HG03457 (cell line): Measurements from ENCODE around the gene FAM237A.

Experiments
- ATAC-seq: cut with Tn5 transposase; IDR thresholded peaks from one replicate; pipeline ENCODE4 v1.9.1; 2021; ENCODE audit warnings: moderate number of reproducible peaks; ENCODE audit not compliant: unreplicated experiment

The FAM237A gene

DNA sequence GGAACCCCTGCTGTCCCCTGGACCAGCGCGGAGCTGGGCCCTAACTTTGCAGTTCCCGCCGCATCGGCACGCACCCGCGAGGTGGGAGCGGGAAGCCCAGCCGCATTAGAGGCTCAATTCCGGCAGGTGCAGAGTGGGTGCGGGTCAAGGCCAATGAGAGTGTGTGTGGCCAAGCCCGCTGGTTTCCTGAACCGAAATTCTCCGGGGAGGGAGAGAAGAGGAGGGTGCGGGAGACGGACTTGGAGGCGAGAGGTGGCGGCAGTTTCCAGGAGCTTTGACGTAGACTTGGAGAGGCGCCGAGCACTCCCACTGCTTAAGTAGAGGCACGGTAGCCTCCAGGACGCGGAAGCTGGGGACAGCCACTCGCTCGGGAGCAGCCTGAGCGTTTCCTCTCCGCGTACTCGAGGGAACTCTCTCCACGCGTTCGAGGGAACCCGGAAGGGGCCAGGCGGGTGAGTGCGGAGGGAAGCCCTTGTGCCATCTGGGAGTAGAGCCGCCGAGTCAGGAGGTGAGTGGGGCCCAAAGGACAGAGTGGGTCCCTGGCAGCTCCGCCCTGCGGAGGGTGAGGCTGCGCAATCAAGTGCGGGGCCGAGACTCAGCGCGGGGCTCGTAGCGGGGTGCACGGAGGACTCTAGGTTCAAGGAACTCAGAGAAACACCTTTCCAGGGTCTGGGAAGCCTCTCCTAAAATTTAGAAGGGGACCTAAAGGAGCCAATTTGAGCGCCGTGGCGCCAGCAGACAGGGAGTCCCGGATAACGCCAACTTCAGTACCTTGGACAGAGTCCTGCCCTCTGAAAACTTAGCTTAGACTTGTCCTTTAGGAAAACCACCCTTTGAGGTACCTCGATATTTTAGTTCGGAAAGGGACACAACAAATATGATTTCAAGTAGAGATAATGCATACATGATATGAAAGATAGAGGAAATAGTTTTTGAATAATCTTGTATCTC, at the start of gene FAM237A:
Gene FAM237A, plus strand, starts transcription at position 413 of the 951 bp plus-strand sequence. CDS start 1,750 bp downstream, outside the sequence.
- no peak for ATAC-seq

GRCh38 chr2:206597717-206598218, 44.5 kb upstream of the FAM237A start:
- ATAC-seq: no peak

GRCh38 chr2:206603243-206603642, 39.0 kb upstream of the FAM237A start:
- ATAC-seq: no peak

DNA sequence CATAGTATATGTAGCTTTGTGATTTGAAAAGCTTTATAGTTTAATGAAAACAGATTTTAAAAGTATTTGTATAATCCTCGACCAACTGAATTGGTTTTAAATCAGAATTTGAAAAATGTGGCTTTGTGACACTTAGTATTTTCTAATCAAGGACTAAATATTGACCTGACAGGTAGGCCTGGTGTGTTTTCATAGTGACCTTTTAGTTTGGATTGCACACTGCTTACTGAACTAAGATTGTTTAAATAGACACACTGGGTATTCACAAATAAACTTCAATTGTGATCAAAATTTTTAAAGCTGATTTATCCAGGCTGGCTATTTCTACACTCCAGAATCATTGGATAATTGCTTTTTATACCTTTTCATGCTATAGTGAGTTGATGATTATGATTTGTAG, 31.8 kb upstream of the FAM237A start:
- ATAC-seq: no peak

DNA sequence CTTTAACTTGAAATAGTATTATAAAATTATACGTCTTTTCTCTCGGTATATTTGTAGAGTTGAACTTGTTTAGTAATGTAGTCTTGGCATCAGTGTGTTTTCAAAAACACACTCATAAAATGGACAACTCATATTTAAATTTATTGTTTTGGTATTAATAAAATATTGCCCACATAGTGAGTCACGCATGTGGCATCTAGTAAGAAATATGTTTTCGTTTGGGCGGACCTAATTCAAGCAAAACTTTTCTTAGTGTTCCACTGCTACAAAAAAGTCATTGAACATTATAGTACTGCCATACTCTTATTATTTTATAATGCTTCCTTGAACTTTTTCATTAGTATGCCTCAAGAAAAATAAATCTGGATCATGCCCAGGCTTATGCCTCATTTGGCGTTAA, 31.1 kb upstream of the FAM237A start:
- ATAC-seq: no peak

GRCh38 chr2:206611736-206612135, 30.6 kb upstream of the FAM237A start:
- ATAC-seq: no peak

- ATAC-seq: no peak
These were observed 27.5 kb upstream of the FAM237A start for GRCh38 chr2:206614811-206615210.

DNA sequence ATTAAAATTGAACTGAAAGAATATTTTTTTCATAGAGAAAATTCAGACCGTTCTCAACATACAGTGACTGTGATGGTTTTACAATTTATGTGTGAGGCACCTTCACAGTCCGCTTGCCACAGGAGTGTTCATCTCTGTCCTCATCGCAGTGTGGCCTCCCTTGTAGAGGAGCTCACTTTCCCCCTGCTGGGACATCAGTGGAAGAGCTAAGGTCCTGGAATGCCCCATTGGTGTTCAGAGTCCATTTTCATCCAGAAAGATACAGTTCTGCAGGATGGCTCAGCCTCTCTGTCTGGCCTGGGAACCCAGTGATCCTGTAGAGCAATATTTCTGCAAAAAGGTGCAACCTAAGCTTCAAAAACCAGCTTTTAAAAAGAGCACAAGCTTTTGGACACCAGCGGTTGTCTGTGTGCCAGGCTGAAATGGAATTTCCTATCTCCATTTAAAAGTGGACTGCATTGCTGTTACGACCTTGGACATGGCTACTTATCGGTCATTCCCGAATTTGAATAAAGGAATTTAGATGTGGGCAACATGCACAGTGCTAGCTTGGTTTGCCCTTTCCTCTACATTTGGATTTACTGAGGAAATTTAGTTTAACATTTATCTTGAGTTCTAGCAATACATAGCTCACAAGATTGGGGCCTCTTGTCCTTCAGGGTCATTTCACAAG, 26.7 kb upstream of the FAM237A start:
- ATAC-seq: no peak

- no peak for ATAC-seq
These were observed 26.1 kb upstream of the FAM237A start for GRCh38 chr2:206616151-206616550.

- no peak for ATAC-seq
These were observed 23.3 kb upstream of the FAM237A start for GRCh38 chr2:206619011-206619410.

DNA sequence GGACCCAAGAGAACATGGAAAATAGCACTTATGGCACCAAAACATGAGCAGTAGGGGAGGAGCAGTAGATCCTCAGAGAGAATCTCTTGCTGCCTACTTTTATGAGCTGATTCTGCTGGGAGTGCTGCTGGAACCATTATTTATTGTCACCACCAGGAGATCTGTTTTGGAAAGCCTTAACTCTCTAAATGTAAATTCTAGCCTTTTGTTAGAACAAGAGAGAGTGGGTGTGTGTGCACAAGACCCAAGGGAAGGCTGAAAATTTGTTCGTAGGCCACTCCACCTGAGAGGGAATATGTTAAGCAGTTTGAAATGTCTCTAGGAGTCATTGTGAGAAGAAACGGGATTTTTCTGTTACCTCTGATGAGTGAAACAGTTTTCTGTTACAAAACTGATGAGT, 16.2 kb upstream of the FAM237A start:
- ATAC-seq: no peak

DNA sequence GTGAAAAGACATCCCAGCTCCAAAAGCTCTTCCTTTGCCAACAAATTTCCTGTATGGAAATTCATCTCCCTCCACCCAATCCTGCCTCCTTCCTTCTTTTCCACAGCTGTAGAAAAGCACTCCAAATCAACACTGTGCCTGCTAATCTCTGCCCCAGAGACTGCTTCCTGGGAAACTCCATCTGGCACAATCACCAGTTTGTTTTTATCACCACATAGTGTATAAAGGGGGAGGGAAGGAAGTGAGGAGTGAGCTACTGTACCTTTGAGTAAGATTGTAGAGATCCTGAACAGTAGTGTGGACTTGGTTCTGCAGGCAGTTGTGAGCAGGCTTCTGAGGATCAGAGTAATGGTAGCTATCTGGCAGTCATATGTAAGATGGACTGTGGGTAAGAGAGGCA, 14.7 kb upstream of the FAM237A start:
- no peak for ATAC-seq

- no peak for ATAC-seq
These were observed 10.9 kb upstream of the FAM237A start for GRCh38 chr2:206631340-206631739.

GRCh38 chr2:206635015-206635414, 7.3 kb upstream of the FAM237A start:
- no peak for ATAC-seq

- ATAC-seq: no peak
These were observed 2.7 kb upstream of the FAM237A start for GRCh38 chr2:206639636-206640035.

GRCh38 chr2:206641226-206641625, 1.1 kb upstream of the FAM237A start:
- no peak for ATAC-seq

GRCh38 chr2:206647985-206648384, 5.7 kb downstream of the FAM237A start:
- no peak for ATAC-seq

DNA sequence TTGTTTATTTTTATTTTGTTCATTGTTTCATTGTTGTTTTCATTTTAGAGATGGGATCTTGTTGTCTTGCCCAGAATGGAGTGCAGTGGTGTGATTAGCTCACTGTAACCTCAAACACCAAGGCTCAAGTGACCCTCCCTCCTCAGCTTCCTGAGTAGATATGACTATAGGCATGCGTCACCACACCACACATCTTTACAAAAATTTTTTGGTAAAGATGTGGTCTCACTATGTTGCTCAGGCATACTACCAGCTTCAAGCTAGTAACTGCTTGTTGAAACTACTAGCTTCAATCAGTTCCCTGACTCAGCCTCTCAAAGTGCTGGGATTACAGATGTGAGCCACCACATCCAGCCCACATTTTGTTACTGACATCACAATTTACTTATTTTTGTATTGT, 14.8 kb downstream of the FAM237A start:
- ATAC-seq: no peak

- no peak for ATAC-seq
These were observed 23.0 kb downstream of the FAM237A start for GRCh38 chr2:206665251-206665650.

GRCh38 chr2:206670531-206671319, 28.4 kb downstream of the FAM237A start:
- no peak for ATAC-seq

DNA sequence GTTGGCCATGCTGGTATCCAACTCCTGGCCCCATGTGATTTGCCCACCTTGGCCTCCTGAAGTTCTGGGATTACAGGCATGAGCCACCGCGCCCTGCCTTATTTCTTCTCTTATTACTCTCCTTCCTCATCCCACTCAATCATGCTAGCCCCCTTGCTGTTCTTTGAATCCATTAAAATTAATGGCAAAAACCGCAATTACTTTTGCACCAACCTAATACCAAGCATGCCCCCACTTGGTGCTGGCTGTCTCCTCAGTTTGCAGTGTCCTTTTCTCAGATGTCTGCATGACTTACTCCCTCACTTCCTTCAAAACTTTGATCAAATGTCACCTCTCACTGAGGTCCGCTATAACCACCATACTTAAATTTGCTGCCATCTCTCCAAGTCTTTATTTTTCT, 41.3 kb downstream of the FAM237A start:
- no peak for ATAC-seq
